Stimulated activated CD8-positive, alpha-beta memory T cell treated with anti-CD3 and anti-CD28 coated beads, Interleukin-2, amount 100 ng/mL, for 1 hour (primary cell): ENCODE results near the gene FLT4.

ENCODE experiments used
- DNase-seq, 2 donors: peaks; one replicate each; pipeline ENCODE4 v3.0.0-alpha.2; 2020; ENCODE audit warnings: low read depth in 2 of 2

Gene FLT4

DNA sequence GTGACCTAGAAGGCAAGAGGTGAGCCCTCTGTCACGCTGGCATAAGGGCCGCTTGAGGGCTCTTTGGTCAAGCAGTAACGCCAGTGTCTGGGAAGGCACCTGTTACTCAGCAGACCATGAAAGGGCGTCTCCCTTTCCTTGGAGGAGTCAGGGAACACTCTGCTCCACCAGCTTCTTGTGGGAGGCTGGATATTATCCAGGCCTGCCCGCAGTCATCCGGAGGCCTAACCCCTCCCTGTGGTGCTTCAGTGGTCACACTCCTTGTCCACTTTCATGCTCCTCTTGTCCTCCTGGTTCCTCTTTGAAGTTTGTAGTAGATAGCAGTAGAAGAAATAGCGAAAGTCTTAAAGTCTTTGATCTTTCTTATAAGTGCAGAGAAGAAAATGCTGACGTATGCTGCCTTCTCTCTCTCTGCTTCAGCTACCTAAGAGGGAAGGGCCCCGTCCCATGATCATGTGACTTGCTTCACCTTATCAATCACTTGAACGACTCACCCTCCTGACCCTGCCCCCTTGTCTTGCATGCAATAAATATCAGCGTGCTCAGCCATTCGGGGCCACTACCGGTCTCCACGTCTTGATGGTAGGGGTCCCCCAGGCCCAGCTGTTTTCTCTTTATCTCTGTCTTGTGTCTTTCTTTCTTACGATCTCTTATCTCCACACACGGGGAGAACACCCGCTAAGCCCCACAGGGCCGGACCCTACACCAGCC lies 41.4 kb downstream of the FLT4 start:
- no peak for DNase-seq

DNA sequence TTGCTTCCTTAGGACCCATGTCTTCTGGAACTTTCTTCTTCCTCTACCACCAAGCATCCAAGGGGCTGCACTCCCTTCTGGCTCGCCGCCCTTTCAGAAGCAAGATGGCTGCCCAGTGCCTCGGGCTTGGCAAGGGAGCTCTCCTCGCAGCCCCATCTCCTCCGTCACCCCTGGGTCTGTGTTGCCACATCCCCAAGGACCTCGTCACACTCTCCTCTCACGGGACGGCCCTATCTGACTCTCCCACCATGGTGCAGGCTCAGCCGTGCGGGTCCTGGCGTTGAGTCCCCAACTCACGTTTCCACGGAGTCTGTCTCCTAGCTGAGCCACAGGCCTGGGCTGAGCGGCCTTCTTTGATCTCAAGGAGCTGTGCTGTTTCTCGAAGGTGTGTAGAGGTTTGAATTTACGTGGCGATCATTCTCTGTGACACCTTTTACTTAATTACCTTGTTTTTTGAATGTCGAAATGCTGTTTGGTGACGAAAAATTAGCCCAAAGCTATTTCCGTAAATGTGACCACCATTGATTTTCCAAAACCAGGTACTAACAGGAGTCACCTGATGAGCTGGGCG lies 43.1 kb downstream of the FLT4 start:
- DNase-seq: no peak

DNA sequence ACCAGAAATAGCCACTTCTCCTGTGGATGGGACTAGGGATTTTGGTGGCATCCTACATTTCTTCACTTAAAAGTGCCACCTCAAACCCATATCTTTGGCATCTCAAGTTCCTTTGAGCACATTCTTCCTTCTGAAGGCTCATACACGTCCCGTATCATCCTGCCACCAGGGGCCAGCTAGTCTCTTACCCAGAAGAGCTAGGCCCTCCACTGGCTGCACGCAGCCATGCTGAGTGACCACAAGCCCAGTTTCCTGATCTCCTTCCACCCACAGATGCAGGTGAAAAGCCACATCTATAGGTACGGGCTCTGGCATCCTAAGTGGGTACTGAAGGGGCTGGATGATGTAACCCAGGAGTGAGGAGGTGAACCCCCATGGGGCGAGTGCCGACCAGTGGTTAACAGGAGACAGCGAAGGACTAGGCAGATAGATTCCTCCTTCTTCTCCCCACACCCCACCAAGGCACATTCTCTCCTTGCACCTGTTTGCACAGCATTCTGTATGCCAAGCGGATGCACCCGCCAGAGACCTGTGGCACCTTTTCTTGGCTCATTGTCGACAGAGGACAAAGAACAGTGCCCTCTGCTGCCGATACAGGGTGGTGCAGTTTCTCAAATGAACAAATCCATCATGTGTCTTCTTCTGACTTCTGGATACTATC lies 43.7 kb downstream of the FLT4 start:
- DNase-seq: peak; percentile 38 to 39

DNA sequence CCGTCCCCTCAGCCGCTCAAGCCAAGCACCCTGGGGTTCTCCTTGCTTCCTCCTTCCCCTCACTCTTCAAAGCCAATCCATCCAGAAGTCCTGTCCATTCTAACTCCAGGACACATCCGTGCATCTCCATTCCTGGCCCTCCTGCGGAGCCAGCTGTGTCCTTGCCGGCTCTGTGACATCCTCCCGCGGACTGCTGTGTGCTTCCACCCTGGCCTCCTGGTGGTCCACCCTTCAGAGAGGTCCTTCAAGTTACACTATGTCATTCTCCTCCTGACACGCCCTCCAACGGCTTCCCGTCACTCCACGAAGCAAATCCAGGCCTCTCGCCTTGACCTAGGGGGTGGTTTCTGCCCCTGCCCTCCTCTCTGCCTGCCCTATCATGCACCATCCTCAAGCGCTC lies 45.1 kb downstream of the FLT4 start:
- DNase-seq: no peak

DNA sequence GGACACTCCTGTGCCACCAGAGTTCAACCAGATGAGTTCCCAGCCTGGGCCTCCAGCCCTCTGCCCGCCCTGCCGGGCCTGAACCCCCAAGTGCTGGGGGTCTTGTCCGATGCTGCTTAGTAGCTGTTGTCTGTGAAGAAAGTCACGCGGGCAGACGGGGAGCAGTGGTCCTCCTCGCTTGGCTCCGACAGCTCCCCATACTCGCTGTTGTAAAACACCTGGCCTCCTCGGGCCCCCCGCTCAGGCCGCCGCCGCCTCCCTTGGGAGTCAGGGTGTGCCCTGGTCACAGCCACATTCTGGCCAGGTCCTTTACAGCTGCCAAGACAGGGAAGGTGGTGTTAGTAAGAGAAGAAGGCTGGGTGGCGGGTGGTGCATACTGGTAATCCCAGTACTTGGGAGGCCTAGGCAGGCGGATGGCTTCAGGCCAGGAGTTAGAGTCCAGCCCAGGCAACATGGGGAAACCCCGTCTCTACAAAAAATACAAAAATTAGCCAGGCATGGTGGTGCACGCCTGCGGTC lies 46.3 kb downstream of the FLT4 start:
- no peak for DNase-seq

DNA sequence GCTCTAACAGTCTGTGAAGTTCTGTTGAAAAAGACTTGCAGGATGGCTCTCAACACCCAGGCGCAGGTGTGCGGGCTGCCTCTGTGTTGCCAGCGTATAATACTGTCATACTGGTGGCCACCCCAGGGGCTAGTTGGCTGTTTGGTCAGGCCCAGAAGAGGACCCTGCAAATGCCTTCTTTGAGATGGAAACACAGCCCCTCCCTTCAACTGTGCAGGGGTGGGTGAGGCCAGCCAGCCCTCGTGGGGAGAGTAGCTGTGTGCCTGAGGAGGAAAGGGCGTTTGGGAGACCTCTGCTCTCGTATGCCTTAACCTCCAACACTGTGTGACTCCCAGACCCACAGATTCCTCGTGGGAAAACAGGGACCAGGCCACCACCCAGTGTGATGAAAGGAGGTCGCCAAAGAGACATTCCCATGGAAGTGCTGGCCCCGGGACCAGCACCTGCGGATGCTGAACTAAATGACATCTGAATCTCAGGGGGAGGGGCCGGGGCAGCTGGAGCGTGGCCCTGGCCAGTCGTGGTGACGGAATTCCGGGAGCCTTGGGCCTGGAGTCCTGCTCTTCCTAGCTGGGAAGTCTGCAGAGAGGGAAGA lies 46.8 kb downstream of the FLT4 start:
- no peak for DNase-seq

DNA sequence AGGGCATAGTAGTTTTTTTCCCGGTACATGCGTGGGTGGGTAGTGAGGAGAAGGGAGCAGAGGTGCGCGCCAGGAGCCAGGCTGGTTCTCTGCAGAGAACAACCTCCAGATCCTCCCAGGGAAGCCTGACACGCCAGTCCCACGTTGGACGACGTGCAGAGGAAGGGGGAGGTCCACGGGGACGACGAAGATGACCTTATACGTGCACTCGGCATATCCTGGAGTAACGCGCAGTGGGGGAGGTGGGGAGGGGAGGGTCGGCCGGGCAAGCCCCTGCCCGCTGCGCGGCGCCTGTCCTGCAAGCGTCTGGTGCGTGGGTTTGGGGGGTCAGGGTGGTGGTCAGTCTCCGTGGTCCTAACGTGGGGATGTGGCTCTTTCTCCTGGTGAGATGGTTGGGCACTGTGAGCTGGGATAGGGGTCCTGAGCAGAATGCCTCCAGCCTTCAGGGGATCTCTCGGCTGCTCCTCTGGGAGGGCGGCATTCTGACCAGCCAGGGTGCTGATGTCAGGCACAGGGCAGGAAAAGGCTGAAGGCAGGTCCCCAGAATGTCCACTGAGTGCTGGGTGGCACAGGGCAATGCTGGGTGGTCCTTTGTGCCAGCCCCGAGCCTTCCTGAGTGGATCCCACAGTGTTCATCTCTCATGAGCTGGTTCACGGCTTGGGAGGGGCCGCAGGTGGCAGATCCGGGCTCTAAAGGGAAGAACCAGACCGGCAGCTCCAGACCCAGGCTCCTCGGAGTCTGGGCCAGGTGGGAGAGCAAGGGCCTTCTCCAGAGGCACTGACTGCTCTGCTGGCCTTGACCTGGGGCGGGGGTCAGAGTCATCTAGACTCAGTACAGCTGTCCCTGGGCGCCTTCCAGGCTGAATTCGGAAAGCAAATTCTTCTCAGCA lies 47.6 kb downstream of the FLT4 start:
- DNase-seq: no peak

- no peak for DNase-seq
These were observed 48.8 kb downstream of the FLT4 start for GRCh38 chr5:180600554-180601041.

DNA sequence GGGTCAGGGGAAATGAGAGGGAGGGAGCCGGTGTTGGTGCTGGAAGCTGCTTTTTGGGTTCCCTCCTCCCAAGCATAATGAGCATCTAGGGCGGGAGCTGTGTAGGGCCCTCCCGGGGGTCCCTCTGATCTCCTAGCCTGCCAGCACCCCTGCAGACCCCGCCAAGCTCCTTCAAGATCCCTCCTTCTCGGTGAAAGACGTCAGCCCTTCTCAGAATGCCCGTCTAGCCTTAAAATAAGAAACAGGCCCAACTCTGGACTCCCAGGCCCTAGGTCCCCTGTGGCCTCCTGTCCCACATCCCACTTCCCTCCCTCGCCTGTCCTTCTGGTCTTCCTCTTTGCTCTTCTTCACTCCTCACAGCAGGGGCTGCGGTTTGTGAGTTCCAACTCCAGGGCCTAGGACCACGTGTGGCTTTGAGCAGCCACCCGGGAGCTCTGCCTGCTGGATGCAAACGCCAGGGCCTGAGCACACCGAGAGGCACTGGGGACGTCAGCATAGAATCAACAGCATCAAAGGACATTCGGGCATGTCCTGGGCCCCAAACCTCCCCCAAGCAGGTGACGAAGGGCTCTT lies 49.3 kb downstream of the FLT4 start:
- no peak for DNase-seq

DNA sequence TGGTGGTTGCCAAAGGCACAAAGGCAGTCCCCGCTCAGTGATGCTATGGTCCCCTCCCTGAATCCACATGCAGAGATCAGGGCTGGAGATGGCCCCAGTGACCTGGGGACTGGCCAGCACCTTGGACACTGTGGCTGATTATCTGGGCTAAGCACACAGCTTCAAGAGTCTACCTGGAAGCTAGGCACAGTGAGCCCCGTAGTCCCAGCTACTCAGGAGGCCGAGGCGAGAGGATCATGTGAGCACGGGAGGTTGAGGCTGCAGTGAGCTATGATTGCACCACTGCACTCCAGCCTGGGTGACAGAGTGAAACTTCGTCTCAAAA lies 49.8 kb downstream of the FLT4 start:
- no peak for DNase-seq

DNA sequence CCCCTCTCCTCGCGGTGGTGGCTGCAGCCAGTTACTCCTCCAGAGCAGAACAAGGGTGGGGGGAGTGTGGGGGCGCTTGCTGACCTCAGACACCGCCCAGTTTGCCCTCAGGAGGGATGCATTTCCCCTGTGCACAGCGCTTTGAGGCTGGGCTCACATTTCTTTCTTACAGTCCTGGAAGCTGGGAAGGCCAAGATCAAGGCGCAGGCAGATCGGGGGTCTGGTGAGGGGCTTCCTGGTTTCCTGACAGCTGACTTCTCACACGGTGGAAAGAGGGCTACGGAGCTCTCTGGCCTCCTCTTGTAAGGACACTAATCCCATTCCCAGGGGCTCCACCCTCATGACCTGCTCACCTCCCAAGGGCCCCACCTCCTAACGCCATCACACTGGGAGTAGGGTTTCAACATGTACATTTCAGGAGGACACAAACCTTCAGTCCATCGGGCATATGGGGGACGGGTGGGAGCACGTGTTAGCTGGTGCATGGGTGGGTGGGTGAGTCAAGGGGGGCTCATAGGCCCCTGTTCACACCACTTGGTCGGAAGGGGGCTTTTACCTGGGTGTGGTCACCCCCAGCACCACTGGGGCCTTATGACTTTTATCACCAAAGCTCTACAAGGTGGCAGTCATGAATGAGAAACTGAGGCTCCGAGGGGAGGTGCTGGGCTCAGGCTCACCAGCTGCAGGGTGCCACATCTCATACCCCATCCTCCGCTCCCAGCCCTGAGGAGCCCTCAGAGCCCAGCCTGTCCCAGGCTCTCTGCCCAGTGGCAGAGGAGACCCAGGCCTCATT lies 50.4 kb downstream of the FLT4 start:
- no peak for DNase-seq

- no peak for DNase-seq
These were observed 51.1 kb downstream of the FLT4 start for GRCh38 chr5:180598316-180598701.

GRCh38 chr5:180596668-180597231 lies 52.6 kb downstream of the FLT4 start:
- DNase-seq: no peak

GRCh38 chr5:180596115-180596667 lies 53.2 kb downstream of the FLT4 start:
- DNase-seq: no peak

- DNase-seq: no peak
These were observed 53.9 kb downstream of the FLT4 start for GRCh38 chr5:180595381-180596114.

GRCh38 chr5:180595046-180595379 lies 54.4 kb downstream of the FLT4 start:
- no peak for DNase-seq

- no peak for DNase-seq
These were observed 54.9 kb downstream of the FLT4 start for GRCh38 chr5:180594311-180595045.

DNA sequence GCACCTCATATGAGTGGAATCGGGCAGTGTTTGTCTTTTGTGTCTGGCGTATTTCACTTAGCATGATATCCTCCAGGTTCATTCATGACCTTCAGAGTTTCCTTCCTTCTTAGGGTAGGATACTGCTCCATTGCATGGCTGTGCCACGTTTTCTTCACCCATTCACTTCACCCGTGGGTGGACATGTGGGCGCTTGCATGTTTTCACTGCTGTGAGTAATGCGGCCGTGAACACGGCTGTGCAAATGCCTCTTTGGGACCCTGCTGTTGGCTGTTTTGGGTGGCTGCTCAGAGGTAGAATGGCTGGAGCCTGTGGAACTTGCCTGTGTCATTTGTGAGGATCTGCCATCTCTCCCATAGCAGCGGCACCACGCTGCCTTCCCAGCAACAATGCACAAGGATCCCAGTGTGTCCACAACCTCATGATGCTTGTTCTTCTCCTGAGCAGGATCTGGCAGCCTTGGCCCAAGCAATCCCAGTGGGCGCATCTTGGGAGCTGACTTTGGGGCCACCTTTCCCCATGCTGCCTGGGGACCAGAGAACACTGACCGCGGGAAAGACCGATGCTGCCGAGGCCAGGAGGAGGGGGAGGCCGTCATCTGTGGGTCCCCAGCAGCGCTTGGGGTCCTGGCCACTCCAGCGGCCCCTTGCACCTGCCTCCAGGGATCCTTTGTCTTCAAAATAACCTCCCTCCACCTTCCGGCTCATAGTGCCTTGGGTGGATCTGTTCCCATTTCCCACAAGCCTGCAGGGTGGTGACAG lies 55.8 kb downstream of the FLT4 start:
- no peak for DNase-seq
